H1 (cell line): Measurements from ENCODE around the gene CAPN6. TPM values are rescaled to one million over a fixed set of nuclear protein-coding genes. Genes with fewer than 3 reads are reported as not detected.

ENCODE experiments used
- HDAC6 ChIP-seq: IDR thresholded peaks from one replicate; pipeline ENCODE4 v1.7.1; 2012; ENCODE audit warnings: low read depth, mild to moderate bottlenecking, inconsistent platforms, low read length, moderate library complexity
- polyA plus RNA-seq, 7 experiments: library from polyadenylated mRNA; depleted of rRNA in 3 of 7; stranded (reverse) in 5 of 7; unstranded in 2 of 7; fragments of >200 nt in 5 of 7; fragments of 200-250 nt in 2 of 7; gene quantifications; 1 replicate in 5 of 7; 2 replicates in 1 of 7; 4 replicates in 1 of 7; pipeline versions ENCODE4 v1.2.1 to v1.2.3, GENCODE V29; 2011 to 2013; ENCODE audit warnings: missing spikeins in 2 of 7, mixed read lengths in 2 of 7
- total RNA-seq: library from RNA; stranded (reverse); fragmentation: NEBNext Ultra II Directional; extraction: Animal tissue kit (Norgen Biotek cat#: 25700); gene quantifications from 2 replicates; pipeline ENCODE4 v1.2.1, GENCODE V29; 2021

Gene CAPN6
- total and polyA plus RNA-seq, 2 of the 8 experiments (the other 6 are each of a cell fraction or from before 2014, with no cell fraction given): 5.3 to 10.6 TPM

- no peak for TF ChIP-seq HDAC6
Observed at GRCh38 chrX:111284631-111285293, 14.5 kb upstream of the CAPN6 start (continued).
